ENCODE results near the gene ACAD11. TPM values are rescaled to one million over a fixed set of nuclear protein-coding genes. Genes with fewer than 3 reads are reported as not detected.

The ACAD11 gene
- total RNA-seq, 2 experiments from 2014 or later: 16.1 to 16.9 TPM

DNA sequence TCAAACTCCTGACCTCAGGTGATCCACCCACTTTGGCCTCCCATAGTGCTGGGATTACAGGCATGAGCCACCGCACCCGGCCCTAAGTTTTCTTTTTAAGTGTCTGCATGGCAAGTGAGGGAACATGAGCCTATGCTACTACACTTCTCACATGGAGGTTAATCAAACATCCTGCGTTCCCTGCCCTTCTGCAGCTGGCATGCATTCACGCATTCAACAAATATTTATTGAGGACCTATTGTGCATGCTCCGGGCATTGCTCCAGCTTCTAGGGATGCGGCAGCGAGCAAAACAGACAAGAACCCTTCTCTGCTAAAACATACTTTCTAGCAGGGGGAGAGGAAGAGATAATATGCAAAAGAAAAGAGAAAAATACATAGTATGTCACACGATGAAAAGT is 105.2 kb downstream of the ACAD11 start:
- Mint-ChIP-seq H3K9me3 (ENCODE audit: low read depth) (no peaks in the 10 kb centered on the region), H3K4me3 (no peak overlapping the region), H3K27ac (no peak overlapping the region), H3K27me3 (no peaks in the 10 kb centered on the region), H3K36me3 (ENCODE audit: low read depth) (peaks cover 9% of the 10 kb centered on the region), H3K4me1 (peaks cover 19% of the 10 kb centered on the region)
- intact Hi-C loops (cut with DNase I, micrococcal nuclease): no loop called here
- CTCF ChIA-PET: no interaction called here
- DNase-seq (no peak), ATAC-seq (no peak)
- POLR2A ChIA-PET: no interaction called here

DNA sequence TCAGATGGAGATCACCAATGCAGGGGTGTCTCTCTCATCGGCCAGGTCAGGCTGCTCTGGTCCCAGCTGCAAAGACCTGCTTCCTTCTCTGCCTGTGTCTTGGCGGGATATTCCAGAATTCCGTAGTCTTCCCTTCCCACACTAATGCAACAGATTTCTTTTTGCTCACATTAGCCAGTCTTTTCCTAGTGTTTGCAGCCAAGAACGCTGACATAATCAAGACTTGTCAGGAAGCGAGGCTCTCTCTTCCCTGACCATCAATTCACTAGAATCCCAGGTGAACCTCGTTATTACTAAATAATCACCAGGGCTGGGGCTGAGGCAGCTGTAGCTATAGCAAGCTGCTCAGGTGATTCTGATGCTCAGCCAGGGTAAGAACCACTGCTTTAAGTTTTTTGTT is 105.8 kb downstream of the ACAD11 start:
- H3K4me3 Mint-ChIP-seq: no peak overlapping the region
- POLR2A ChIA-PET: no interaction called here
- H3K4me1 Mint-ChIP-seq: peaks cover 25% of the 10 kb centered on the region
- peaks cover 7% of the 10 kb centered on the region for H3K36me3 Mint-ChIP-seq (ENCODE audit: low read depth)
- no peak overlapping the region for H3K27ac Mint-ChIP-seq
- CTCF ChIA-PET: interaction anchor here (0.9 to 1.1 kb wide), 2 partner anchors 18 to 23 kb away, joined by 3 to 4 read pairs; no protein-coding TSS in a partner anchor
- H3K27me3 Mint-ChIP-seq: no peaks in the 10 kb centered on the region
- intact Hi-C loops (cut with DNase I, micrococcal nuclease): no loop called here
- DNase-seq (no peak), ATAC-seq (no peak)
- H3K9me3 Mint-ChIP-seq (ENCODE audit: low read depth): no peaks in the 10 kb centered on the region

GRCh38 chr3:132550579-132551305 is 108.9 kb downstream of the ACAD11 start:
- peaks cover 6% of the 10 kb centered on the region for H3K36me3 Mint-ChIP-seq (ENCODE audit: low read depth)
- ChIA-PET CTCF (interaction anchor here (0.6 to 1.9 kb wide), 5 partner anchors 9 to 1555 kb away, joined by 3 to 5 read pairs (median 4); no protein-coding TSS in a partner anchor), POLR2A (no interaction called here)
- DNase-seq: no peak
- no peak overlapping the region for H3K4me3 Mint-ChIP-seq
- peak overlapping the region; percentile 94 for H3K27ac Mint-ChIP-seq
- intact Hi-C loops (cut with DNase I, micrococcal nuclease): loop anchor here (1.0 to 2.0 kb wide), 2 partner anchors 18 to 19 kb away; no protein-coding TSS in a partner anchor
- no peaks in the 10 kb centered on the region for H3K27me3 Mint-ChIP-seq
- peaks cover 2% of the 10 kb centered on the region for H3K9me3 Mint-ChIP-seq (ENCODE audit: low read depth)
- peaks cover 28% of the 10 kb centered on the region for H3K4me1 Mint-ChIP-seq
- no peak for ATAC-seq

DNA sequence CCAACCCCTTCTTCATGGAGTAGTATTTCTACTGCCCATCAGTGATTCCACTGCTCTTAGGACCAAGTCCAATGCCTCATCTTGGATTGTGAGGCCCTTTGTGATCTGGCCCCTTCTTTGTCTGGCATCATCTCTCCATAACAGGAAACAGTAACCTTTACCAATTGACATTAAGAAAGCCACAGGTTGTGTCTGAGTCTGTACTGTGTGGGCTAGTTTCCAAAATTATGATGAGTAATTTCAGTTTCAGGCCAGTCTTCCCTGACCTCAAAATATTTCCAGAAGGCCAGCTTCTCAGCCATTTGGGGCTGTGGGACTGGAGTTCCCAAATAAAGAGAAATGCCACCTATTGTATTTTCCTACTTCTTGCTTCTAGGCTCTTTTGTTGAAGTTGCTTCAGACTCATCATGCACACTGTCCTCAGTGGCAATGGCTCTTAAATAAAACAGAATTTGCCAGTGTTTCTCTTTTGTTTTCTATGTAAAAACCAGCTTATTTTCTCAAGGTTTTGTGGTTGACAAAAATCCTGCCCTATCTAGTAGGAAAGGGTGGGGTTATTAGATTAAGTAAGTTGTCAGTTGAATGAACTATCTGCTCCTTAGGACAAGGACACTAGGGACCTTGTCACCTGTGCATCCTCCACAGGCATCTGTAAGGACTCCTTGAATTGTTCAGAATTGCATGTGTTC is 109.6 kb downstream of the ACAD11 start:
- Mint-ChIP-seq H3K4me1 (peaks cover 28% of the 10 kb centered on the region), H3K27ac (peak overlapping the region; percentile 94), H3K4me3 (peak overlapping the region; percentile 32), H3K9me3 (ENCODE audit: low read depth) (peaks cover 2% of the 10 kb centered on the region), H3K36me3 (ENCODE audit: low read depth) (peaks cover 6% of the 10 kb centered on the region), H3K27me3 (no peaks in the 10 kb centered on the region)
- ChIA-PET CTCF (interaction anchor here (1.0 to 1.9 kb wide), 3 partner anchors 10 to 13 kb away, joined by 3 to 5 read pairs (median 5); no protein-coding TSS in a partner anchor), POLR2A (no interaction called here)
- ATAC-seq (peak; percentile 86), DNase-seq (peak; percentile 14)
- intact Hi-C loops (cut with DNase I, micrococcal nuclease): loop anchor here (1.0 to 2.0 kb wide), 2 partner anchors 19 kb away; no protein-coding TSS in a partner anchor

DNA sequence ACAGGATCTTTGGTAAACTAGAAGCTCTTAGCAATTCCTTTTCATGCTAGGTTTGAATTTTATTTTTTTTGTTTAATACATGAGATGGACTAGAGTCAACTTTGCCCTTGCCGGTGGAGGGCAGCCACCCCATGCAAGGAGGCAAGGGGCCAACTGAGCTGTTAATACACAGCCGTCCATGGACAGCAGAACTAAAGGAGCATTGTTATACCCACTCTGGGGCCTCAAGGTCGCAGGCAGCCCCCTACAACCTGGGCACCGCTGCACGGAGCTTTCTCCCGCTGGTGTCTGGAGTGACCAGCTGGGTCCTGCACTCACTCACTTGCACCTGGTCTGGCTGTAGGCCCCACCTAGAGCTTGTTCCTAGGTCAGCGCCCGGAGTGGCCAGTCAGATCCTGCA is 110.4 kb downstream of the ACAD11 start:
- intact Hi-C loops (cut with DNase I, micrococcal nuclease): no loop called here
- ChIA-PET POLR2A (interaction anchor here (0.7 kb wide), 1 partner anchor 15 kb away, joined by 5 read pairs; no protein-coding TSS in a partner anchor), CTCF (no interaction called here)
- Mint-ChIP-seq H3K36me3 (ENCODE audit: low read depth) (peaks cover 6% of the 10 kb centered on the region), H3K27ac (peak overlapping the region; percentile 94), H3K4me3 (no peak overlapping the region), H3K4me1 (peaks cover 33% of the 10 kb centered on the region), H3K9me3 (ENCODE audit: low read depth) (peaks cover 2% of the 10 kb centered on the region), H3K27me3 (no peaks in the 10 kb centered on the region)
- no peak for ATAC-seq
- DNase-seq: no peak

- Mint-ChIP-seq H3K36me3 (ENCODE audit: low read depth) (peaks cover 11% of the 10 kb centered on the region), H3K4me3 (no peak overlapping the region), H3K4me1 (peaks cover 43% of the 10 kb centered on the region), H3K9me3 (ENCODE audit: low read depth) (peaks cover 2% of the 10 kb centered on the region), H3K27ac (no peak overlapping the region), H3K27me3 (no peaks in the 10 kb centered on the region)
- CTCF ChIA-PET: interaction anchor here (1.0 to 1.4 kb wide), 4 partner anchors 9 to 100 kb away, joined by 3 read pairs; no protein-coding TSS in a partner anchor
- intact Hi-C loops (cut with DNase I, micrococcal nuclease): no loop called here
- DNase-seq (no peak), ATAC-seq (no peak)
- POLR2A ChIA-PET: no interaction called here
Observed at GRCh38 chr3:132545471-132545870, 114.1 kb downstream of the ACAD11 start.

DNA sequence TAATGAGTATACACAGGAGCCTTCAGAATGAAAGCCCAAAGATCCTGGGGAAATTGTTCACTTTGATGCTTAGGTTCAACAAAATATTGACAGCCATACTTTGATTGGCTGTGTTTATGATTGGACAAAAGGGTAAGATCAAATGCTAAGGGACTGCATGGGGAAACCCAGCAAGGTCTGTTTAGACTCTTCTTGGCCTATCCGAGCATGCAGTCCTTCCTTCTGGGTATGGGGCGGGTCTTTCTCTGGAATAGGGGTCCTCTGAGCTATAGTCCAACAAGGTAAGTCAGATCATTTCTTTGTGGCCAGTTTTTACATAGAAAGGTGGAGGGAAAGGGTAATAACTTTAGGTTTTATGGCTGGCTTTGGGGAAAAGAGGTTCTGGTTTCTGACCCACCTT is 115.5 kb downstream of the ACAD11 start:
- no peak overlapping the region for H3K4me3 Mint-ChIP-seq
- H3K4me1 Mint-ChIP-seq: peaks cover 30% of the 10 kb centered on the region
- POLR2A ChIA-PET: no interaction called here
- peak overlapping the region; percentile 26 for H3K27ac Mint-ChIP-seq
- H3K36me3 Mint-ChIP-seq (ENCODE audit: low read depth): peaks cover 14% of the 10 kb centered on the region
- peaks cover 2% of the 10 kb centered on the region for H3K9me3 Mint-ChIP-seq (ENCODE audit: low read depth)
- ATAC-seq (no peak), DNase-seq (no peak)
- CTCF ChIA-PET: no interaction called here
- H3K27me3 Mint-ChIP-seq: no peaks in the 10 kb centered on the region
- intact Hi-C loops (cut with DNase I, micrococcal nuclease): no loop called here

DNA sequence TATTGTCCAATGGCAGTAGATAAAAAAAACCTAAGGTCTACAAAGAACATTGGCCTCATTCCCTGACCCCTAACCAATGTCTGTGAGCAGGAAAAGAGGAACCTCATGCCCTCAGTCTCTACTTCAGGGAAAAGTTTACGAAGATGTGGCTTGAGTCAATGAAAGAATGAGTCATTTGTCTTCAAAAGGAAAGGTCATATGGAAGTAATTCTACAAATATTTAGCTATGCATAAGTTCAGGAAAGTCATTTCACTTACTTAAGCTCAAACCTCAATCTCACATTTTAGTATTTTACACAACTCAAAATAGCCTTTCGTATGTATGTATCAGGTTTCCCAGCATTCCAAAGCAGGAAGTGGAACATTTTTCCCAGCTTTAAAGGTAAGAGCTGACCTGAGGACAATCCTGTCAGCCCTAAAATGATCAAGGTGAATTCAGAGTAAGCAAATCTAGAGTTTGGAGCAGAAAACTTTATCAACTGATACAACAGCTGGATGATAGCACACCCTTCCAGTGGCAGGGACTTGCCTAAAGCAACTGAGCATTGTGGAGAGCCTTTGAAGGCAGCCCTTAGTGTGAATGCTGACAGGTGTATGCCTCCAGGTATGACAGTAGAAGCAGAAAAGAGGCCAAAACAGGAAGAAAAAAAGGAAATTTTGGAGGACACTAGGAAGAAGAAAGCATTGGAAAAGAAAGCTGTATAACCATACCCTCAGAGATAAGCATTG is 116.4 kb downstream of the ACAD11 start:
- Mint-ChIP-seq H3K27ac (peak overlapping the region; percentile 87), H3K27me3 (no peaks in the 10 kb centered on the region), H3K9me3 (ENCODE audit: low read depth) (peaks cover 2% of the 10 kb centered on the region), H3K4me3 (no peak overlapping the region), H3K4me1 (peaks cover 25% of the 10 kb centered on the region), H3K36me3 (ENCODE audit: low read depth) (peaks cover 17% of the 10 kb centered on the region)
- POLR2A ChIA-PET: interaction anchor here (0.6 to 0.7 kb wide), 2 partner anchors 47 to 116 kb away, joined by 3 to 6 read pairs; partner anchors contain the start of gene ACAD11
- intact Hi-C loops (cut with DNase I, micrococcal nuclease): loop anchor here in 1 of 2 experiments (2.0 kb wide), 1 partner anchor 26 kb away; no protein-coding TSS in a partner anchor
- DNase-seq (no peak), ATAC-seq (peak; percentile 73)
- CTCF ChIA-PET: interaction anchor here (0.6 to 1.8 kb wide), 5 partner anchors 54 to 243 kb away, joined by 3 to 7 read pairs (median 3); no protein-coding TSS in a partner anchor

GRCh38 chr3:132542577-132542976 is 117.0 kb downstream of the ACAD11 start:
- no peak overlapping the region for H3K4me3 Mint-ChIP-seq

DNA sequence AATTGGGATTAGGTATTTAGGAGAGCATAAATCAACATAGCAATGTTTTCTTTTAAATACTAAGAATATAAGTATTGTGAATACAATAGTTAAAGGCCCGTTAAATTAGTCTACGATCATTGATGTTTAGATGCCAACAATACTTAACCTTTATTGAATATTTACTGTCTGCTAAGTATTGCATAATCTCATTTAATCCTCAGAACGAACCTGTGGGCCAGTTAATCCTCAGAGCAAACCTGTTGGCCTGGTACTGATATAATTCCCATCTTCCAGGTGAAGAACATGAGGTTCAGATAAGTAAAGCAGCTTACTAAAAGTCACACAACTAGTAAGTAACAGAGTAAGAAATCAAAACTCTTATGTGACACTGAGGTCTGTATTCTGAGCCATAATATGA is 119.9 kb downstream of the ACAD11 start:
- DNase-seq: no peak
- no peak for ATAC-seq
- Mint-ChIP-seq H3K9me3 (ENCODE audit: low read depth) (no peaks in the 10 kb centered on the region), H3K4me1 (peaks cover 33% of the 10 kb centered on the region), H3K36me3 (ENCODE audit: low read depth) (peaks cover 24% of the 10 kb centered on the region), H3K27ac (peak overlapping the region; percentile 14), H3K27me3 (no peaks in the 10 kb centered on the region), H3K4me3 (no peak overlapping the region)
- POLR2A ChIA-PET: no interaction called here
- intact Hi-C loops (cut with DNase I, micrococcal nuclease): loop anchor here in 1 of 2 experiments (5.0 kb wide), 2 partner anchors 178 to 187 kb away; no protein-coding TSS in a partner anchor
- CTCF ChIA-PET: interaction anchor here (0.7 to 1.3 kb wide), 5 partner anchors 11 to 176 kb away, joined by 3 to 5 read pairs (median 3); no protein-coding TSS in a partner anchor

More at GRCh38 chr3:132542577-132542976, 117.0 kb downstream of the ACAD11 start:
- no peak for DNase-seq
- peaks cover 20% of the 10 kb centered on the region for H3K36me3 Mint-ChIP-seq (ENCODE audit: low read depth)
- ChIA-PET CTCF (interaction anchor here (0.6 to 1.8 kb wide), 4 partner anchors 53 to 101 kb away, joined by 3 to 7 read pairs (median 4); no protein-coding TSS in a partner anchor), POLR2A (interaction anchor here (0.6 to 0.7 kb wide), 2 partner anchors 46 to 117 kb away, joined by 3 to 6 read pairs; partner anchors contain the start of gene ACAD11)
- intact Hi-C loops (cut with DNase I, micrococcal nuclease): loop anchor here in 1 of 2 experiments (2.0 kb wide), 1 partner anchor 26 kb away; no protein-coding TSS in a partner anchor
- no peak for ATAC-seq
- H3K4me1 Mint-ChIP-seq: peaks cover 24% of the 10 kb centered on the region
- H3K9me3 Mint-ChIP-seq (ENCODE audit: low read depth): peaks cover 2% of the 10 kb centered on the region
- peak overlapping the region; percentile 87 for H3K27ac Mint-ChIP-seq
- no peaks in the 10 kb centered on the region for H3K27me3 Mint-ChIP-seq

All from activated CD4-positive, alpha-beta T cell treated with anti-CD3 and anti-CD28 coated beads for 36 hours (primary cell).